NCI-H2081 (cell line): ENCODE results near the gene EID3.

Experiments
- DNase-seq, 2 experiments: peaks; one replicate each; lab custom pipeline; 2025; lab: John Stamatoyannopoulos, UW

Gene EID3

DNA sequence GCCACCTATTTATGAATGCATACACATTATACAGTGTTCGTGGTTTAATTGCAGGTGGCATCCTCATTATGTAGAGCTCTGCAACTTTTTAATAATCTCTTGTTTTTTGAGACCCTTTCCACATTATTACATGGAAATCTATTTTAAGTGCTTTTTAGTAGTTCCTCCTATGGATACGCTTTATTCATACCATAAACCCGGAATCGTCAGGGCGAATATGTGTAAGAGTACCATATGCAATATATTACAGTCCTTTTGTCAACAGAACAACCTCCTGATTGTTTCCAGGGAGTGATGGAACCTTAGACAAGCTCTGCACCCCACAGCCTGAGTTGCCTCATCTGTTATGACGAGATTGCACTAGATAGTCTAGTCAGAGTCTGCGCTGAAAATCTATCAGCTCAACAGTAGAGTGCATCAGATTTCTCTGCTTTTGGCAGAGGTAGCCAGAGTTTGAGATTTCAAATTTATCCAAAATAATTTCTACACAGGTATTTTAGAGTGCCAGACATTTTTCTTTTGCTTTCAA is 33.6 kb downstream of the EID3 start:
- DNase-seq = no peak

DNA sequence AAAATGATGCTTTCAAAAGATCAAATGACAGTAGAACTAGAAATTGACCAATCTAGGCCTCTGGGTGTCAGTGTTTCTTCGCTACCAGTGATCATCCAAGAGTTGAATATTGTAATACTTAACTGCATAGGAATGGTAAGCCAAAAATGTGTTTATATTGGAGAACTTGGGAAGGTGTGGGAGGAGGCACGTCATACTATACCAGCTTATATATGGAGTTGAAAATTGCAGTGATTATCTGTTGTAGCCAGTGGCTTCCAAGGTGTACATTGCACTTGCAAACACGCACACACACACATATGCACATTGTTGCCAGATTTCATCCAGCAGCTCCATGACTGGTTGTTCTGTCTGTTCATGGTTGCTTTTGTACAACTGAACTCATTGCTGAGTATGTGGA is 36.1 kb downstream of the EID3 start:
- no peak for DNase-seq

DNA sequence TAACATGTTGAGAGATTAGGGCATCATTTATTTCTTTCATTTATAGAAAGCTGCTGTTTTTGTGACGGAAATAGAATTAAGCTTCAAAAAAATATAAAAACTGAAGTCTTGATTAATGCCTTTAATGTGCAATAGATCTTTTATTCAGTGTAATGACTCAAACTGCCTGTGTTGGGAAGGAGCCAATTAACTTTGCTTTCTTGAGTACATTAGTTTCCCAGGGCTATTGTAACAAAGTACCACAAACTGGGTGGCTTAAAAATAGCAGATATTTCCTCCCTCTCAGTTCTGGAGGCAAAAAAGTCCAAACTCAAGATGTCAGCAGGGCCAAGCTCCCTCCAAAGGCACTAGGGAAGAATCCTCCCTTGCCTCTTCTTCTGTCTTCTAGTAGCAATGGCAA is 36.6 kb downstream of the EID3 start:
- no peak for DNase-seq

GRCh38 chr12:104340925-104341611 is 37.5 kb downstream of the EID3 start:
- no peak for DNase-seq

DNA sequence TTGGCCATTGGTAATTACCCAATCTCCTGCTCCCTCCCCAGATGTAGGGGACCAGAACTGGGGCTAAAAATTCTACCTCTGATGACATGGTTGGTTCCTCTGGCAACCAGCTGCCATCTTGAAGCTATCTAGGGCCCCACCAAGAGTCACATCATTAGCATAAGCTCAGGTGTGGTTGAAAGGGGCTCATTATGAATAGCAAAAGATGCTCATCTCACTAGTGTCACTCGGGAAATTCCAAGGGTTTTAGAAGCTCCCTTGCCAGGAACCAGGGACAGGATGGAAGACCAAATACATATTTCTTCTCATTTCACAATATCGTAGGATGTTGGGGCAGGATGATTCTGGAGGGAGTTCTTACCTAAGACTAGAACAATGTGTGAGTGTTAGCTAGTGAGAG is 38.6 kb downstream of the EID3 start:
- no peak for DNase-seq

DNA sequence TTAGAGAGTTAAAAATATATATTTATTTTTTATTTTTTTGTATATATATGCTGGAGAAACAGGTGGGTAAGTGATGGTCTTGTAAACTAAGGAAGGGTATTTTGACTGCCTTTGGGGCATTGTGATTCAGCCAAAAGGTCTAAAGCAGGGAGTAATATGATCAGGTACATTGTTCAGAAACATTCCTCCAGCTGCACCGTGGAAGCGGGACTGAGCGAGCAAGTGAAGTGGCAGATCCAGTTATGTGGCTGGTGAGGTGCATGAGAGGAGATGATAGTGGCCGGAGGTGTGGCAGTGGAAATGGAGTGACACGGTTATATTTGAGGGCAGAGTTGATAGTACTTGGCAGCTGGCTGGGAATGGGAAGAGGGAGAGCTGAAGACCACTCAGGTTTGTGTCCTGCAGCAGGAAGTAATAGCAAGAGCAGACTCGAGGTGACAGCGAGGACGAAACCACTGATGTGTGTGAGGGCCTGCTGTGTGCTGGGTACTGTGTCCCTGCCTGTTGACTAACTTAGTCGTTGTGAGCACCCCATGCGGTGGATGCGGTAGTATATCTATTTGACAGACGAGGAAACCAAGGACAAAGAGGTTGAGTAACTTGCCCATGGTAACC is 39.2 kb downstream of the EID3 start:
- DNase-seq = no peak

DNA sequence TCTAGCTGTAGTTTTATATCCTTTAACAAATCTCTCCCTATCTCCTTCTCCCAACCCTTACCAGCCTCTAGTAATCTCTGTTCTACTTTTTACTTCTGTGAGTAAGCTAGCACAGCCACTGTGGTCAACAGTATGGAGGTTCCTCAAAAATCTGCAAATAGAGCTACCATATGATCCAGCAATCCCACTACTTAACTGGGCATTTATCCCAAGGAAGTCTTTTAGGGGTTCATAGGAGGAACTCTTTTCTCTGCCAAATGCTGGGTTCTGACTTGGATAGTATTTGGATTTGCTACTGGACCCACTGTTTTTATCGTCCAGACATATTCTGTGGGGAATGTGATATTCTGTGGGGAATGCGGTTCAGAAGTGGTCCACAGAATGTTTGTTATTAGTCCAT is 41.1 kb downstream of the EID3 start:
- no peak for DNase-seq

DNA sequence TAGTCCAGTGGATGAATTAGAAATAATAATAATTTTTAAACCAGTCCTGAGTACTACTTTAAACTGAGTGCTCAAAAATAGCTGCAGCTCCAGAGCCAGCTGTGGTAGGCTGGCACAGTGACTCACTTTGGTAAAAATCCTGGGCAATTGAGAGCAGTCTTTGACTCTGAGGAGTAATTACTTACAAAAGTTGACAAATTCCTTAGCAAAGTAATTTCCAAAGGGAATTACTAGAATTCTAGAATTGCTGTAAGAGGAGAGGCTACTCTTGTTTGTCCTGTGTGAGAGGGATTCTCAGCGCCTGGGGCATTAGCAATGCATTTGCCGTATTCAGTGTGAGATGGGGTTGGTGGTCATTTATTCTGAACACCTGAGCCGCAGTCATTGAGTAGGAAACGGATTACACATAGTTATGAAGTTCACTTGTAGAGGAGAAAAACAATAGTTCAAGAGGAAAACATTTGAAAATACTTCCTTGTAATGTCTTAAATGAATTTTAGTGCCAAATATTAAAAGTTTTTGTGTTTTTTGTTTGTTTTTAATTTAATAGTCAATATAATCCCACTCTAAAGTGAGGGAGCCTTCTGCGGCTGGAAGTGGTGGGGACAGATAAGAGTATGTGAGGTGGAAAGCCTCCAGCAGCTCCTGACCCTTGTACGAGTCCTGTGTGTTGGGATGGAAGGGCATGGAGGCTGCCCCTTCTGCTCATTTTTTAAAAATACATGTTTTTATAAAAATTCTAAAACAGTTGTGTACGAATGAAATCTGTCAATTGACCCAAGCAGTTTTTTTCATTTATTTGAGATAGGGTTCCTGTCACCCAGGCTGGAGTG is 41.9 kb downstream of the EID3 start:
- no peak for DNase-seq

DNA sequence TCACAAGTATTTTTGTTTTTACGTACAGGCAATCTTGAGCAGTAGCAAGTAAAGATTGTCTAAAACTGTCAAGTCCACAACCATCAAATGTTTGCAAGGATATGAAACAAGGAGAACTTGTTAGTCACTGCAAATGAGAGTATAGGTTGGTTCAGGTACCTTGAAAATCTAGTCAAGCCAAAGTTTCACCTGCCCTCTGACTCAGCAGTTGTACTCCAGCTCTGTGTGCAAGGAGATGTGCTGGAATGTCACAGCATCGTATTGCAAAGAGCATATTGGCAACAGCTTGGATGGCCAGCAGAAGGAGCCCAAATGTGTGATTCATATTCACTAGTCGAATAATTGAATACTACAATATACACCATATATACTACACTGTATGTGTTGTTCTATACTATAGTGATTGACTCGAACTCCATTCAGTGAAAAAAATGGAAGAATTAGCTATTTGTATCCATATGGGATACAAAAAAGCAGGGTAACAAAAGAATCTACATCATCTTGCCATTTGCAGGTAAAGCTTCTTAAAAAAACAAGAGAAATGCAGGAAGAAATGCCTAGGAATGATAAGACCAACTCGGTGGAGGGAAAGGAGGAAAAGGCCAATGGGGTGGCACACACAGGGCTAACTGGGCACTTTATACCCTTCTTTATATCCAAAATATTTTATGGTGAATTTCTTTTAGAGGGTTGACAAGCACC is 44.0 kb downstream of the EID3 start:
- no peak for DNase-seq

- DNase-seq = no peak
Measured at GRCh38 chr12:104348283-104348993, 44.9 kb downstream of the EID3 start.

DNA sequence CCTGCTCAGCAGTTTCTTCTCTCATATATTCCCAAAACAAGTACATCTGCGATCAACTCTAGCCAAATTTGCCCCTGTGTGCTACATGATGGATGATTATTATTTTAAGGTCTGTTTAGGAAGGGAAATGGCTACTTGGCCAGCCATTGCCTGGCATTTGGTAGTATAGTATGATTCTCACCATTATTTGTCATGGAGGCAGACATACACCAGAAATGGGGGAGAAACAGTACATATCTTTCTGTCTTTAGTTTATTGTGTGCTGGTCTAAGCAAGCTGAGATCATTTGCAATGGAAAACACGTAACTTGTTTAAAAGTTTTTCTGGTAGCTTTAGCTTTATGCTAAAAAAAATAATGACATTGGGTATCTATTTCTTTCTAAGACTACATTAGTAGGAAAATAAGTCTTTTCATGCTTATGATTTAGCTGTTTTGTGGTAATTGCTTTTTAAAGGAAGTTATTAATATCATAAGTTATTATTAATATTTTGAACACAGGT is 45.5 kb downstream of the EID3 start:
- no peak for DNase-seq

DNA sequence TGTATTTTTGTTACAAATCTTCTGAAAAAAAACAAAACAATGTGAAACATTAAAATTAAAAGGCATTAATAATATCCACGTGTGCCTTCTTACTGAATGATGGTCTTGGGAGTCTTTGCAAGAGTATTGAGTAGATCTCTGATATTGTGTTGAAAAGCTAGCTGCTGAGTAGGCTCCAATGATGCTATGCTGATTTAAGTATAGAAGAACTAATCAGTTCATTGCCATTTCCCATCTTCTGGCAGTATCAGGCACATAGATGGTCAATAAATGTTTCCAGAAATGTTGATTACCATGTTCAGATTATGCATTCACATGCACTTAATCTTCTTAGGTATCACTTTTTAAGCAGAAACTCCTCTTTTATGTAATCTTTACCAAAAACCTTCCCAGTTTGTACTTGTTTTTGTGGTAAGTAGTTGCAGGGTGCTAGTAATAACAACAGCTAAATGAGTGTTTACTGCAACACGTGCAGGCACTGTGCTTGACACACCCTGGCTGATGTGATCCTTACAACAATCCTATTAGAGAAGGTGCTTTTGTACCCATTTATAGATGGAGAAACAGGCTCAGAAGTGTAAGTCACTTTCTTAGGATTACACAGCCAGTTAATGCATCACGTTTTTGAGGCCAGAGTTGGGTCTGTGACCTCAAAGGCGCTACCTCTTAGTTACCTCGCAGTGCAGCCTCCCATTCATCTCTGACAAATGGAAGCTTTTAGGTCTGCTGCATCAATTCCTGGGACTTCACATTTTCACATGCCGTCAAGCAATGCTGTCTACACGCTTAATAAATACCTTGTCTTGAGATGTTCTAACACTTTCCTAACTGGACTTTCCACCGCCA is 46.9 kb downstream of the EID3 start:
- no peak for DNase-seq

DNA sequence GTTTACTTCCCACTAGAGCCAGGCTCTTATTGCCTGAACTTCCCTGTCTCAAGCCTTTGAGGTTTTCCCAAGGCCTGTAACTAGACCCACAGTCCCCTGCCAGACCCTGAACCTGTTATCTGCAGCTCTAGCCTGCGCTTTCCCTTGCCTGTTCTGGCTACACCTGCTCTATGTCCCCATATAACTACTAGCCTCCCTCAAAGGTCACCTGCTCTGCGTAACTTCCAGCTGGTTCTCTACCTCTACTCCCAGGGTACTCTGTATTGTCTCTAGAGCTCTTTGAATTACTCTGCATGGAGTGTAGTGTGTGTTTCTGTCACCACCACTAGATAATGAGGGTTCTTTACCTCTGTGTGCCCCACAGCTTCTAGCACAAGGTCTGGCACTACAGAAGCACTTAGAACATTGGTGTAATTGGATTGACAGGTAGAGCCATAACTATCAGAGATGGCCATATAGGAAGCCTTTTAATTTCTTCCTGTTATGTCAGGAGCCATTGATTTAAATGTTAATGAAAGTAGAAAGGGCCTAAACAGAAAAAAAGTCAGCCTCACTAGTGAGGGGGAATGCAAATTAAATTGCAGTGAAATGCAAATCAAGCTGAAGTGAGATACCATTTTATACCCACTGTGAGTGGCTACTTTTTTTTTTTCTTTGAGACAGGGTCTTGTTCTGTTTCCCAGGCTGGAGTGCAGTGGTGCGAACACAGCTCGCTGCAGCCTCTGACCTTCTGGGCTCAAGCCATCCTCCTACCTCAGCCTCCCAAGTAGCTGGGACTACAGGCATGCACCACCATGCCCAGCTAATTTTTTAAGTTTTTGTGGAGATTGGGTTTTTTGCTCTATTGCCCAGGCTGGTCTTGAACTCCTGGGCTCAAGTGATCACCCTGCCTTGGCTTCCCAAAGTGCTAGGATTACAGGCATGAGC is 47.8 kb downstream of the EID3 start:
- DNase-seq = no peak

- no peak for DNase-seq
Measured at GRCh38 chr12:104352106-104352713, 48.7 kb downstream of the EID3 start.

DNA sequence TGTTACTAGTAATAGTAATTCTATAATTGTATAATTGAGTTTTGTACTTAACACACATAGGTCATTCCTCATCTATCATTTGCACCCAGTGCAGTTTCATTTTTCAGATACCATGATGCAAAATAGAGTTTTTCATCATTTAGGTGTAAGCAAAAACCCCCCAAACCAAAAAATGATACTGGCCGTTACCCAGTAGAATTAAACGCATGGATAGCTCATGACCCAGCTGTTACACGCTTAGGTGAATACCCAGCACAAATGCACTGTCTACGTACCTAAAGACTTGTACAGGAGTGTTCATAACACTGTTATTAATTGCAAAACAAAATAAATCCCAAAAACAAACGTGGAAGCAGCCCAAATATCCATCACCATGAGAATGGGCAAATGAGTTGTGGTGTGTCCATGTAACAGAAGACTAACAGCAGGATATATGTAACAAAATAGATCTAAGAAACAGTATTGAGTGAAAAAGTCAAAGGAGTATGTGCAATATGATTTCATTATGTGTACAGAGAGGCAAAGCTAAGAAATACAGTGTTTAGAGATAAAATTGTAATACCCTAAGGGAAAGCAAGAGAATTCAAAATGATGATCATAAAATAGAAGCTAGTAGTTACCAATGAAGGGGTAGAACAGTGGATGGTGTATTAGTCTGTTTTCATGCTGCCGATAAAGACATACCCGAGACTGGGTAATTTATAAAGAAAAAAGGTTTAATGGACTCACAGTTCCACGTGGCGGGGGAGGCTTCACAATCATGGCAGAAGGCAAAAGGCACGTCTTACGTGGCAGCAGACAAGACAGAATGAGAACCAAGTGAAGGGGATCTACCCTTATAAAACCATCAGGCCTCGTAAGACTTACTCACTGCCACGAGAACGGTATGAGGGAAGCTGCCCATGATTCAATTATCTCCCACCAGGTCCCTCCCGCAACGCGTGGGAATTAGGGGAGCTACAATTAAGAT is 49.8 kb downstream of the EID3 start:
- no peak for DNase-seq

GRCh38 chr12:104354167-104354867 is 50.8 kb downstream of the EID3 start:
- DNase-seq = no peak
